Activated T-cell treated with anti-CD3 and anti-CD28 coated beads, Interleukin-2, amount 50 U/mL, for 24 hours (primary cell): ENCODE measurements around the gene TBC1D1.
"Not testable (repeated sequence)": the region's sequence is repeated elsewhere in the genome, so short reads cannot be mapped to it uniquely, and the experiment has no call there.

Experiments
- DNase-seq: peaks from one replicate; pipeline ENCODE4 v3.0.0-alpha.2; 2020
- H3K27ac Mint-ChIP-seq: 2 replicates; pipeline ENCODE4 v1.8.0; 2020; ENCODE audit warnings: mild to moderate bottlenecking, mixed read lengths
- H3K27me3 Mint-ChIP-seq: 2 replicates; pipeline ENCODE4 v1.8.0; 2020; ENCODE audit warnings: mixed read lengths
- H3K36me3 Mint-ChIP-seq: 2 replicates; pipeline ENCODE4 v1.8.0; 2020; ENCODE audit warnings: low read depth, mixed read lengths
- H3K4me1 Mint-ChIP-seq: 2 replicates; pipeline ENCODE4 v1.8.0; 2020; ENCODE audit warnings: low read depth, mixed read lengths
- H3K4me3 Mint-ChIP-seq: 2 replicates; pipeline ENCODE4 v1.8.0; 2020; ENCODE audit warnings: mild to moderate bottlenecking, moderate library complexity, mixed read lengths
- H3K9me3 Mint-ChIP-seq: 2 replicates; pipeline ENCODE4 v1.8.0; 2020; ENCODE audit warnings: mixed read lengths

TBC1D1 gene

GRCh38 chr4:38009949-38010348 lies 119.1 kb downstream of the TBC1D1 start:
- Mint-ChIP-seq H3K9me3 (no peaks in the 10 kb centered on the region), H3K36me3 (peaks cover 11% of the 10 kb centered on the region), H3K27me3 (no peaks in the 10 kb centered on the region), H3K27ac (no peak overlapping the region), H3K4me3 (no peak overlapping the region), H3K4me1 (peaks cover 32% of the 10 kb centered on the region)
- DNase-seq, result no peak

GRCh38 chr4:38011511-38012162 lies 120.8 kb downstream of the TBC1D1 start:
- Mint-ChIP-seq H3K27ac (peak overlapping the region; percentile 28), H3K9me3 (no peaks in the 10 kb centered on the region), H3K4me3 (no peak overlapping the region), H3K27me3 (no peaks in the 10 kb centered on the region), H3K36me3 (peaks cover 27% of the 10 kb centered on the region), H3K4me1 (peaks cover 23% of the 10 kb centered on the region)
- no peak for DNase-seq

- no peaks in the 10 kb centered on the region for H3K27me3 Mint-ChIP-seq
- no peak overlapping the region for H3K4me3 Mint-ChIP-seq
- DNase-seq, result no peak
- peaks cover 10% of the 10 kb centered on the region for H3K4me1 Mint-ChIP-seq
- H3K36me3 Mint-ChIP-seq, result peaks cover 43% of the 10 kb centered on the region
- no peak overlapping the region for H3K27ac Mint-ChIP-seq
- H3K9me3 Mint-ChIP-seq, result no peaks in the 10 kb centered on the region
Measured at GRCh38 chr4:38013461-38014366, 122.8 kb downstream of the TBC1D1 start.

- no peak for DNase-seq
- Mint-ChIP-seq H3K4me3 (no peak overlapping the region), H3K36me3 (peaks cover 45% of the 10 kb centered on the region), H3K27ac (no peak overlapping the region), H3K27me3 (no peaks in the 10 kb centered on the region), H3K9me3 (no peaks in the 10 kb centered on the region), H3K4me1 (peaks cover 9% of the 10 kb centered on the region)
Measured at GRCh38 chr4:38014421-38014852, 123.6 kb downstream of the TBC1D1 start.

- peaks cover 52% of the 10 kb centered on the region for H3K36me3 Mint-ChIP-seq
- no peaks in the 10 kb centered on the region for H3K27me3 Mint-ChIP-seq
- H3K27ac Mint-ChIP-seq, result no peak overlapping the region
- DNase-seq, result no peak
- peaks cover 9% of the 10 kb centered on the region for H3K4me1 Mint-ChIP-seq
- H3K4me3 Mint-ChIP-seq, result no peak overlapping the region
- no peaks in the 10 kb centered on the region for H3K9me3 Mint-ChIP-seq
Measured at GRCh38 chr4:38015886-38016515, 125.1 kb downstream of the TBC1D1 start.

- no peak for DNase-seq
- peaks cover 59% of the 10 kb centered on the region for H3K36me3 Mint-ChIP-seq
- no peak overlapping the region for H3K27ac Mint-ChIP-seq
- no peak overlapping the region for H3K4me3 Mint-ChIP-seq
- H3K4me1 Mint-ChIP-seq, result peaks cover 5% of the 10 kb centered on the region
- no peaks in the 10 kb centered on the region for H3K27me3 Mint-ChIP-seq
- H3K9me3 Mint-ChIP-seq, result no peaks in the 10 kb centered on the region
Measured at GRCh38 chr4:38016698-38017097, 125.8 kb downstream of the TBC1D1 start.

- Mint-ChIP-seq H3K4me1 (peaks cover 3% of the 10 kb centered on the region), H3K27ac (no peak overlapping the region), H3K9me3 (no peaks in the 10 kb centered on the region), H3K27me3 (no peaks in the 10 kb centered on the region), H3K36me3 (peaks cover 68% of the 10 kb centered on the region), H3K4me3 (no peak overlapping the region)
- no peak for DNase-seq
Measured at GRCh38 chr4:38017609-38018008, 126.7 kb downstream of the TBC1D1 start.

- no peak overlapping the region for H3K27ac Mint-ChIP-seq
- H3K36me3 Mint-ChIP-seq, result peaks cover 76% of the 10 kb centered on the region
- no peak overlapping the region for H3K4me3 Mint-ChIP-seq
- no peaks in the 10 kb centered on the region for H3K9me3 Mint-ChIP-seq
- no peaks in the 10 kb centered on the region for H3K27me3 Mint-ChIP-seq
- no peak for DNase-seq
- H3K4me1 Mint-ChIP-seq, result peaks cover 3% of the 10 kb centered on the region
Measured at GRCh38 chr4:38020386-38020785, 129.5 kb downstream of the TBC1D1 start.

GRCh38 chr4:38020961-38021360 lies 130.1 kb downstream of the TBC1D1 start:
- H3K4me3 Mint-ChIP-seq, H3K27ac Mint-ChIP-seq, H3K27me3 Mint-ChIP-seq, DNase-seq, H3K9me3 Mint-ChIP-seq, H3K4me1 Mint-ChIP-seq: not testable (repeated sequence)
- H3K36me3 Mint-ChIP-seq, result peaks cover 73% of the 10 kb centered on the region

GRCh38 chr4:38021751-38022150 lies 130.9 kb downstream of the TBC1D1 start:
- no peak for DNase-seq
- Mint-ChIP-seq H3K4me3 (no peak overlapping the region), H3K27ac (no peak overlapping the region), H3K27me3 (no peaks in the 10 kb centered on the region), H3K4me1 (peaks cover 3% of the 10 kb centered on the region), H3K36me3 (peaks cover 66% of the 10 kb centered on the region), H3K9me3 (no peaks in the 10 kb centered on the region)

GRCh38 chr4:38023347-38024205 lies 132.7 kb downstream of the TBC1D1 start:
- no peak for DNase-seq
- H3K4me1 Mint-ChIP-seq, result peaks cover 3% of the 10 kb centered on the region
- no peaks in the 10 kb centered on the region for H3K27me3 Mint-ChIP-seq
- peaks cover 68% of the 10 kb centered on the region for H3K36me3 Mint-ChIP-seq
- H3K9me3 Mint-ChIP-seq, result no peaks in the 10 kb centered on the region
- H3K27ac Mint-ChIP-seq, result no peak overlapping the region
- no peak overlapping the region for H3K4me3 Mint-ChIP-seq

- Mint-ChIP-seq H3K4me3 (no peak overlapping the region), H3K4me1 (peaks cover 3% of the 10 kb centered on the region), H3K27me3 (no peaks in the 10 kb centered on the region), H3K27ac (no peak overlapping the region), H3K9me3 (no peaks in the 10 kb centered on the region), H3K36me3 (peaks cover 71% of the 10 kb centered on the region)
- no peak for DNase-seq
Measured at GRCh38 chr4:38024206-38024509, 133.3 kb downstream of the TBC1D1 start.

GRCh38 chr4:38025665-38026064 lies 134.8 kb downstream of the TBC1D1 start:
- Mint-ChIP-seq H3K27me3 (no peaks in the 10 kb centered on the region), H3K27ac (no peak overlapping the region), H3K4me3 (no peak overlapping the region), H3K9me3 (no peaks in the 10 kb centered on the region), H3K4me1 (peaks cover 3% of the 10 kb centered on the region), H3K36me3 (peaks cover 82% of the 10 kb centered on the region)
- DNase-seq, result no peak

- no peak overlapping the region for H3K4me3 Mint-ChIP-seq
Measured at GRCh38 chr4:38026158-38026740, 135.4 kb downstream of the TBC1D1 start.

More at GRCh38 chr4:38026158-38026740, 135.4 kb downstream of the TBC1D1 start:
- DNase-seq, result no peak
- Mint-ChIP-seq H3K27me3 (no peaks in the 10 kb centered on the region), H3K9me3 (no peaks in the 10 kb centered on the region), H3K27ac (peak overlapping the region; percentile 0), H3K4me1 (peaks cover 3% of the 10 kb centered on the region), H3K36me3 (peaks cover 82% of the 10 kb centered on the region)
